DOHH2 (cell line): ENCODE data around the gene CPSF4L.

Experiments
- CTCF ChIP-seq: fragments of 200-600 bp; sonication (generic); IDR thresholded peaks from one replicate; pipeline ENCODE4 v1.5.1; 2014; ENCODE audit warnings: antibody characterized with exemption, mild to moderate bottlenecking, low read depth, low read length; ENCODE audit not compliant: poor library complexity, severe bottlenecking
- EZH2phosphoT487 ChIP-seq: fragments of 200-600 bp; sonication (generic); IDR thresholded peaks from 2 replicates; pipeline ENCODE4 v1.6.1; 2017; ENCODE audit warnings: borderline replicate concordance, mild to moderate bottlenecking, antibody characterized with exemption, low read length, moderate library complexity, mixed read lengths

- TF ChIP-seq CTCF = no peak
- TF ChIP-seq EZH2phosphoT487 = no peak
These were observed 32.9 kb downstream of the CPSF4L start for GRCh38 chr17:73228748-73229236.
